Ovary (tissue), 3 donors: ENCODE measurements around the gene PLCB1.

Source experiments
- CTCF ChIP-seq, 3 donors: fragments of 450-650 bp in 2 of 3; fragments of 200-600 bp in 1 of 3; IDR thresholded peaks; one replicate each; pipeline versions ENCODE4 v1.5.1 to v1.8.0; 2016 to 2022; ENCODE audit warnings: antibody characterized with exemption in 3 of 3, mild to moderate bottlenecking in 1 of 3
- EP300 ChIP-seq: sonication (generic); formaldehyde crosslinking; IDR thresholded peaks from one replicate; pipeline ENCODE4 v1.6.1; 2017; ENCODE audit warnings: antibody characterized with exemption
- POLR2A ChIP-seq: fragments of 450-650 bp; IDR thresholded peaks from one replicate; pipeline ENCODE4 v1.6.1; 2017; ENCODE audit warnings: antibody characterized with exemption, mild to moderate bottlenecking, moderate library complexity
- donor health status: DM: no; HTN: no; CAD: no.

DNA sequence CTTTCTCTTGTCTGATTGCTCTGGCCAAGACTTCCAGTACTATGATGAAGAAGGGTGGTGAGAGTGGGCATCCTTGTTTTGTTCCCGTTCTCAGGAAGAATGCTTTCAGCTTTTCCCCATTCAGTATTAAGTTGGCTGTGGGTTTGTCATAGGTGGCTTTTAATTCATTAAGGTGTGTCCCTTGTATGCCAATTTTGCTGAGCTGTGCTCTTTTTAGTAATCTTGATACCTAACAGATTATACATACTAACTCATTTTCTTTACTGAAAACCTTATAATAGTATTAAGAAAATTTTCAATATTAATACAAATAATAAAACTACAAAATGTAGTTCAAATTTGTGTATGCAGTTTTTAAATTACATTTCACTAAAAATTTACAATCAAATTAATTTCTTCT is 557.3 kb downstream of the PLCB1 start:
- no peak for TF ChIP-seq CTCF (IDR thresholded peaks at IDR 0.05)
- no peak for TF ChIP-seq EP300
- TF ChIP-seq POLR2A: no peak
